HCT116 (cell line): ENCODE results near the gene MAPKBP1. TPM values are rescaled to one million over a fixed set of nuclear protein-coding genes. Genes with fewer than 3 reads are reported as not detected.

ENCODE experiments used
- ATAC-seq: fragments of 200-7000 bp; cut with Tn5 transposase; 2 replicates; pipeline ENCODE4 v1.9.1; 2020; ENCODE audit warnings: mild to moderate bottlenecking, moderate library complexity
- Bru-seq: library from RNA; stranded (reverse); fragments of 400-500 nt; gene quantifications from one replicate; lab custom pipeline; 2021; lab: Mats Ljungman, UMichigan
- BruChase-seq, 2 experiments: library from RNA; stranded (reverse); fragments of 400-500 nt; gene quantifications; one replicate each; lab custom pipeline; 2021; lab: Mats Ljungman, UMichigan
- BruUV-seq: library from RNA; stranded (reverse); fragments of 400-500 nt; replicated peaks from 2 replicates; lab custom pipeline; 2021; lab: Mats Ljungman, UMichigan
- CTCF ChIA-PET: fragments of 300-600 bp; sonication (Branson Sonifier 250); formaldehyde crosslinking; loops from one replicate; lab custom pipeline; 2021; ENCODE audit warnings: antibody characterized with exemption; lab: Charles Lee
- POLR2A ChIA-PET: fragments of 300-600, 350-600 bp; sonication (Branson Sonifier 250); formaldehyde crosslinking; loops from one replicate; lab custom pipeline; 2021; ENCODE audit warnings: antibody characterized with exemption; lab: Charles Lee
- RAD21 ChIA-PET, 2 experiments: fragments of 300-600 bp; sonication (Branson Sonifier 250); formaldehyde crosslinking; loops; one replicate each; lab custom pipeline; 2023; ENCODE audit warnings: low total read pairs in 2 of 2; ENCODE audit not compliant: uncharacterized antibody in 2 of 2, unreplicated experiment in 2 of 2, low non-redundant PET in 1 of 2; lab: Charles Lee
- DNase-seq: peaks from one replicate; pipeline ENCODE4 v3.0.0-alpha.2; 2010; ENCODE audit warnings: low read depth, low spot score
- H2AFZ ChIP-seq: fragments of 200-600 bp; shearing (Covaris generic), sonication (generic); 2 replicates; pipeline ENCODE4 v1.6.1; 2017; ENCODE audit warnings: low read depth, mixed run types, mixed read lengths, antibody characterized with exemption, low read length; ENCODE audit not compliant: poor library complexity, severe bottlenecking
- H3K27ac ChIP-seq: 2 replicates; pipeline ENCODE4 v1.5.1; 2012; ENCODE audit warnings: low read depth, low read length
- H3K27me3 ChIP-seq: fragments of 200-600 bp; sonication (generic); 2 replicates; pipeline ENCODE4 v1.6.1; 2016; ENCODE audit warnings: mixed run types, low read length, mixed read lengths; ENCODE audit not compliant: insufficient read depth
- H3K36me3 ChIP-seq, 2 experiments: fragments of 200-500 bp in 1 of 2; fragments of 200-600 bp in 1 of 2; sonication (Bioruptor generic) in 1 of 2; sonication (generic) in 1 of 2; 2 replicates each; pipeline versions ENCODE4 v1.5.1 to v1.6.1; 2014 to 2016; ENCODE audit warnings: low read length in 2 of 2, inconsistent platforms in 1 of 2, mixed read lengths in 1 of 2, mixed run types in 1 of 2; ENCODE audit not compliant: insufficient read depth in 2 of 2, control insufficient read depth in 1 of 2
- H3K4me1 ChIP-seq, 2 experiments: fragments of 200-600 bp in 1 of 2; sonication (generic) in 1 of 2; 2 replicates each; pipeline versions ENCODE4 v1.5.1 to v1.6.1; 2012 to 2017; ENCODE audit warnings: low read length in 2 of 2, inconsistent platforms in 1 of 2, mild to moderate bottlenecking in 1 of 2, mixed read lengths in 1 of 2, mixed run types in 1 of 2, moderate library complexity in 1 of 2; ENCODE audit not compliant: insufficient read depth in 2 of 2, control insufficient read depth in 1 of 2
- H3K4me2 ChIP-seq: fragments of 200-600 bp; sonication (generic); 2 replicates; pipeline ENCODE4 v1.6.1; 2017; ENCODE audit warnings: mixed run types, low read length, mixed read lengths
- H3K4me3 ChIP-seq, 2 experiments: fragments of 200-600 bp in 1 of 2; sonication (generic) in 1 of 2; replicated peaks in 1 of 2; 2 replicates each; pipeline ENCODE4 v1.5.1; 2011 to 2016; ENCODE audit warnings: low read length in 2 of 2, control low read depth in 1 of 2, low read depth in 1 of 2, mild to moderate bottlenecking in 1 of 2, mixed read lengths in 1 of 2, mixed run types in 1 of 2
- H3K79me2 ChIP-seq: fragments of 200-600 bp; sonication (generic); 2 replicates; pipeline ENCODE4 v1.6.1; 2017; ENCODE audit warnings: mild to moderate bottlenecking, mixed run types, low read length, moderate library complexity, mixed read lengths; ENCODE audit not compliant: insufficient read depth
- H3K9ac ChIP-seq: fragments of 200-600 bp; sonication (generic); 2 replicates; pipeline ENCODE4 v1.6.1; 2016; ENCODE audit warnings: low read length, mixed read lengths
- H3K9me2 ChIP-seq: fragments of 200-600 bp; sonication (generic), shearing (Covaris generic); 2 replicates; pipeline ENCODE4 v1.6.1; 2017; ENCODE audit warnings: mixed run types, mild to moderate bottlenecking, moderate library complexity; ENCODE audit not compliant: insufficient read depth
- H3K9me3 ChIP-seq, 2 experiments: fragments of 200-500 bp in 1 of 2; fragments of 200-600 bp in 1 of 2; sonication (Bioruptor generic) in 1 of 2; sonication (generic) in 1 of 2; 2 replicates each; pipeline ENCODE4 v1.6.1; 2014 to 2017; ENCODE audit warnings: low read length in 2 of 2, mixed read lengths in 2 of 2, inconsistent platforms in 1 of 2, low read depth in 1 of 2, mild to moderate bottlenecking in 1 of 2, mixed run types in 1 of 2, moderate library complexity in 1 of 2; ENCODE audit not compliant: control insufficient read depth in 1 of 2, insufficient read depth in 1 of 2
- H4K20me1 ChIP-seq: fragments of 200-600 bp; sonication (generic), shearing (Covaris generic); 2 replicates; pipeline ENCODE4 v1.6.1; 2017; ENCODE audit warnings: mixed run types, mild to moderate bottlenecking, moderate library complexity; ENCODE audit not compliant: insufficient read depth
- CBX3 ChIP-seq: IDR thresholded peaks from 2 replicates; pipeline ENCODE4 v1.6.1; 2012; ENCODE audit warnings: low read depth
- CTCF ChIP-seq, 3 experiments: fragments of 200-600 bp in 1 of 3; sonication (generic) in 1 of 3; IDR thresholded peaks in 2 of 3; conservative IDR thresholded peaks in 1 of 3; 2 replicates each; pipeline ENCODE4 v1.5.1; 2012 to 2017; ENCODE audit warnings: low read depth in 2 of 3, low read length in 2 of 3, antibody characterized with exemption in 1 of 3, borderline replicate concordance in 1 of 3, control low read depth in 1 of 3, mild to moderate bottlenecking in 1 of 3, mixed read lengths in 1 of 3, mixed run types in 1 of 3, moderate library complexity in 1 of 3; ENCODE audit not compliant: insufficient read depth in 1 of 3
- EGR1 ChIP-seq: IDR thresholded peaks from 2 replicates; pipeline ENCODE4 v1.6.1; 2012; ENCODE audit warnings: low read depth
- ELF1 ChIP-seq: IDR thresholded peaks from 2 replicates; pipeline ENCODE4 v1.6.1; 2012; ENCODE audit warnings: low read depth, borderline replicate concordance
- EZH2phosphoT487 ChIP-seq: fragments of 200-600 bp; IDR thresholded peaks from 2 replicates; pipeline ENCODE4 v1.6.1; 2018; ENCODE audit warnings: antibody characterized with exemption, borderline replicate concordance
- FOSL1 ChIP-seq: IDR thresholded peaks from 2 replicates; pipeline ENCODE4 v1.6.1; 2012; ENCODE audit warnings: low read depth
- MAX ChIP-seq: IDR thresholded peaks from 2 replicates; pipeline ENCODE4 v1.6.1; 2012
- POLR2A ChIP-seq: IDR thresholded peaks from 2 replicates; pipeline ENCODE4 v1.7.0; 2011; ENCODE audit warnings: borderline replicate concordance; ENCODE audit not compliant: insufficient read depth, insufficient read length; ENCODE audit errors: extremely low read depth
- RAD21 ChIP-seq: IDR thresholded peaks from 2 replicates; pipeline ENCODE4 v1.6.1; 2012; ENCODE audit warnings: low read depth, mild to moderate bottlenecking
- REST ChIP-seq: IDR thresholded peaks from 2 replicates; pipeline ENCODE4 v1.6.1; 2012; ENCODE audit warnings: low read depth
- SP1 ChIP-seq: IDR thresholded peaks from 2 replicates; pipeline ENCODE4 v1.6.1; 2012; ENCODE audit warnings: low read depth
- SRF ChIP-seq: IDR thresholded peaks from 2 replicates; pipeline ENCODE4 v1.6.1; 2012; ENCODE audit warnings: low read depth
- YY1 ChIP-seq: IDR thresholded peaks from 2 replicates; pipeline ENCODE4 v1.6.1; 2011; ENCODE audit warnings: low read length, low read depth, moderate library complexity, mild to moderate bottlenecking; ENCODE audit not compliant: insufficient replicate concordance; ENCODE audit errors: extremely low read depth
- ZBTB33 ChIP-seq: IDR thresholded peaks from 2 replicates; pipeline ENCODE4 v1.6.1; 2011; ENCODE audit warnings: mild to moderate bottlenecking, low read length, moderate library complexity; ENCODE audit not compliant: insufficient replicate concordance; ENCODE audit errors: extremely low read depth
- ZNF274 ChIP-seq: fragments of 200-500 bp; sonication (Bioruptor generic); IDR thresholded peaks from 2 replicates; pipeline ENCODE4 v1.6.1; 2014; ENCODE audit warnings: mild to moderate bottlenecking, low read depth, low read length, inconsistent platforms
- intact Hi-C: fragments of 100-400 bp; cut with micrococcal nuclease; formaldehyde crosslinking; loops from 2 replicates; pipeline ENCODE4 v1.10.0; 2022
- long read RNA-seq: library from polyadenylated mRNA; unstranded; transcript quantifications from one replicate; pipeline ENCODE4 v2.0.0, GENCODE V29; 2021; ENCODE audit not compliant: unreplicated experiment
- polyA plus RNA-seq: library from polyadenylated mRNA; unstranded; fragments of >200 nt; gene quantifications from 2 replicates; pipeline ENCODE4 v1.2.1, GENCODE V29; 2012; ENCODE audit warnings: missing spikeins
- total RNA-seq: library from RNA; stranded (reverse); gene quantifications from one replicate; pipeline ENCODE4 v1.2.1, GENCODE V29; 2021; ENCODE audit not compliant: unreplicated experiment

The MAPKBP1 gene
- total RNA-seq (21.3 TPM), Bru-seq, nascent RNA (percentile 63 among the genes with signal in this experiment), BruChase-seq, experiment 1, labeled RNA remaining after a 6-hour chase (percentile 86 among the genes with signal in this experiment), BruChase-seq, experiment 2, labeled RNA remaining after a 2-hour chase (percentile 80 among the genes with signal in this experiment)
- polyA plus RNA-seq: 9.6 and 10.7 TPM in 2 replicates
- long read RNA-seq, partial matches to known transcripts: 4 of 15 reads
- long read RNA-seq, other reads (novel, unspliced or antisense): 11 of 15 reads

- ATAC-seq (peak; percentile 93), DNase-seq (peak; percentile 95)
- H3K4me3 ChIP-seq: peak within 1 kb of the TSS; percentile 79 to 80
- peak within 1 kb of the TSS; percentile 71 for H3K9ac ChIP-seq
- CTCF ChIA-PET: interaction anchor here (0.6 to 5.1 kb wide), 31 partner anchors 9 to 365 kb away, joined by 3 to 125 read pairs (median 6); partner anchors contain the start of gene EHD4
- peaks cover 24% of the 10 kb centered on the region; the same call in 1 of the 2 replicates for H3K79me2 ChIP-seq
- H3K27me3 ChIP-seq: no peaks in the 10 kb centered on the region
- no peaks in the 10 kb centered on the region for H3K9me2 ChIP-seq
- RAD21 ChIA-PET: interaction anchor here (0.6 to 3.2 kb wide), 9 partner anchors 15 to 308 kb away, joined by 3 to 16 read pairs (median 4); no protein-coding TSS in a partner anchor
- peaks cover 14 to 31% of the 10 kb centered on the region in 2 experiments for H3K4me1 ChIP-seq
- TSS peak; percentile 44 for BruUV-seq
- no peaks in the 10 kb centered on the region for H4K20me1 ChIP-seq
- peak within 1 kb of the TSS; percentile 73 for H3K27ac ChIP-seq
- H2AFZ ChIP-seq: peak within 1 kb of the TSS; percentile 44
- POLR2A ChIA-PET: interaction anchor here (0.7 to 2.7 kb wide), 7 partner anchors 12 to 130 kb away, joined by 3 to 12 read pairs (median 4); no protein-coding TSS in a partner anchor
- peak within 1 kb of the TSS; percentile 90 for H3K4me2 ChIP-seq
- no peaks in the 10 kb centered on the region for H3K9me3 ChIP-seq
- intact Hi-C loops: loop anchor here (2.0 kb wide), 1 partner anchor 131 kb away; no protein-coding TSS in a partner anchor
- no peaks in the 10 kb centered on the region for H3K36me3 ChIP-seq
- TF ChIP-seq POLR2A (peak; percentile 42), EZH2phosphoT487 (no peak), REST (no peak), CTCF (IDR thresholded peaks at IDR 0.05 in 2 of 3, conservative IDR thresholded peaks at IDR 0.05 in 1 of 3; ENCODE audit: borderline replicate concordance in 1 of 3, insufficient read depth in 1 of 3, low read depth in 2 of 3, low read length in 2 of 3) (peak; percentile 60 to 98 (median 71)), ELF1 (peak; percentile 29; the same call in 1 of the 2 replicates), ZNF274 (no peak), SRF (peak; percentile 64; the same call in 1 of the 2 replicates), EGR1 (peak; percentile 75), RAD21 (peak; percentile 75), MAX (peak; percentile 93), FOSL1 (no peak), SP1 (peak; percentile 87), YY1 (peak; percentile 75), CBX3 (peak; percentile 99), ZBTB33 (peak; percentile 76)
Measured at GRCh38 chr15:41774062-41774881, at the start of gene MAPKBP1. MAPKBP1 (plus strand) TSS chr15:41774484; CDS start chr15:41775276, 792 bp downstream.
